GM13976 (cell line): ENCODE measurements around the gene TSPAN15.

Source experiments
- DNase-seq: peaks from one replicate; pipeline ENCODE4 v3.0.0; 2012; ENCODE audit warnings: low spot score
- CTCF ChIP-seq: IDR thresholded peaks from 2 replicates; pipeline ENCODE4 v1.5.1; 2012; ENCODE audit warnings: borderline replicate concordance, mild to moderate bottlenecking; ENCODE audit not compliant: insufficient read depth; ENCODE audit errors: extremely low read depth, missing control alignments, control extremely low read depth
- in situ Hi-C: fragments of 300-500 bp; cut with MboI; formaldehyde crosslinking; loops from one replicate; pipeline ENCODE4 v1.12.0; 2022; ENCODE audit warnings: low sequenced_read_pairs, mixed read lengths, inconsistent platforms; ENCODE audit not compliant: unreplicated experiment

The TSPAN15 gene

GRCh38 chr10:69421611-69422308 lies 29.5 kb upstream of the TSPAN15 start:
- in situ Hi-C loops: loop anchor here (10.0 kb wide), 1 partner anchor 83 kb away; no protein-coding TSS in a partner anchor
- no peak for TF ChIP-seq CTCF
- no peak for DNase-seq

- no peak for TF ChIP-seq CTCF
- DNase-seq: no peak
- in situ Hi-C loops: loop anchor here (10.0 kb wide), 1 partner anchor 82 kb away; no protein-coding TSS in a partner anchor
Observed at GRCh38 chr10:69422676-69423075, 28.6 kb upstream of the TSPAN15 start.

GRCh38 chr10:69425041-69425440 lies 26.2 kb upstream of the TSPAN15 start:
- no peak for TF ChIP-seq CTCF
- no peak for DNase-seq
- in situ Hi-C loops: loop anchor here (10.0 kb wide), 1 partner anchor 80 kb away; no protein-coding TSS in a partner anchor

- in situ Hi-C loops: loop anchor here (10.0 kb wide), 1 partner anchor 79 kb away; no protein-coding TSS in a partner anchor
- no peak for TF ChIP-seq CTCF
- DNase-seq: no peak
Observed at GRCh38 chr10:69425511-69426298, 25.6 kb upstream of the TSPAN15 start.

- no peak for DNase-seq
- in situ Hi-C loops: loop anchor here (10.0 kb wide), 1 partner anchor 78 kb away; no protein-coding TSS in a partner anchor
- TF ChIP-seq CTCF: no peak
Observed at GRCh38 chr10:69426376-69426727, 24.9 kb upstream of the TSPAN15 start.

- in situ Hi-C loops: loop anchor here (10.0 kb wide), 1 partner anchor 77 kb away; no protein-coding TSS in a partner anchor
- no peak for DNase-seq
- TF ChIP-seq CTCF: no peak
Observed at GRCh38 chr10:69428165-69428564, 23.1 kb upstream of the TSPAN15 start.
